Brain pericyte (primary cell): Measurements from ENCODE around the gene SLC26A11.
"Not testable (repeated sequence)": the region's sequence is repeated elsewhere in the genome, so short reads cannot be mapped to it uniquely, and the experiment has no call there.

Source experiments
- DNase-seq: peaks from one replicate; pipeline ENCODE4 v3.0.0-alpha.2; 2012; ENCODE audit warnings: low read depth, low spot score

Gene SLC26A11

GRCh38 chr17:80243526-80244433 is 23.6 kb downstream of the SLC26A11 start:
- no peak for DNase-seq

GRCh38 chr17:80244448-80244847 is 24.2 kb downstream of the SLC26A11 start:
- not testable (repeated sequence) for DNase-seq

GRCh38 chr17:80244871-80245509 is 24.8 kb downstream of the SLC26A11 start:
- DNase-seq = no peak

GRCh38 chr17:80245566-80246265 is 25.5 kb downstream of the SLC26A11 start:
- DNase-seq = no peak

- DNase-seq = no peak
Observed at GRCh38 chr17:80246266-80246681, 26.0 kb downstream of the SLC26A11 start.

GRCh38 chr17:80246726-80247125 is 26.5 kb downstream of the SLC26A11 start:
- no peak for DNase-seq

GRCh38 chr17:80247561-80247960 is 27.3 kb downstream of the SLC26A11 start:
- no peak for DNase-seq

- no peak for DNase-seq
Observed at GRCh38 chr17:80248001-80248893, 28.0 kb downstream of the SLC26A11 start.

- DNase-seq = no peak
Observed at GRCh38 chr17:80248894-80249710, 28.9 kb downstream of the SLC26A11 start.

- no peak for DNase-seq
Observed at GRCh38 chr17:80251966-80252365, 31.7 kb downstream of the SLC26A11 start.

GRCh38 chr17:80252871-80253270 is 32.6 kb downstream of the SLC26A11 start:
- DNase-seq = no peak

- no peak for DNase-seq
Observed at GRCh38 chr17:80253631-80254395, 33.6 kb downstream of the SLC26A11 start.

- DNase-seq = no peak
Observed at GRCh38 chr17:80254396-80255251, 34.4 kb downstream of the SLC26A11 start.

- no peak for DNase-seq
Observed at GRCh38 chr17:80256034-80256350, 35.8 kb downstream of the SLC26A11 start.

GRCh38 chr17:80257716-80258213 is 37.5 kb downstream of the SLC26A11 start:
- DNase-seq = no peak

- not testable (repeated sequence) for DNase-seq
Observed at GRCh38 chr17:80258296-80258695, 38.1 kb downstream of the SLC26A11 start.

- DNase-seq = no peak
Observed at GRCh38 chr17:80259457-80260068, 39.3 kb downstream of the SLC26A11 start.

GRCh38 chr17:80260069-80260535 is 39.9 kb downstream of the SLC26A11 start:
- DNase-seq = no peak
